ENCODE measurements around the gene DCLK3. TPM values are rescaled to one million over a fixed set of nuclear protein-coding genes. Genes with fewer than 3 reads are reported as not detected.

Gene DCLK3
- total RNA-seq, 1 donor from 2014 or later, result not detected

DNA sequence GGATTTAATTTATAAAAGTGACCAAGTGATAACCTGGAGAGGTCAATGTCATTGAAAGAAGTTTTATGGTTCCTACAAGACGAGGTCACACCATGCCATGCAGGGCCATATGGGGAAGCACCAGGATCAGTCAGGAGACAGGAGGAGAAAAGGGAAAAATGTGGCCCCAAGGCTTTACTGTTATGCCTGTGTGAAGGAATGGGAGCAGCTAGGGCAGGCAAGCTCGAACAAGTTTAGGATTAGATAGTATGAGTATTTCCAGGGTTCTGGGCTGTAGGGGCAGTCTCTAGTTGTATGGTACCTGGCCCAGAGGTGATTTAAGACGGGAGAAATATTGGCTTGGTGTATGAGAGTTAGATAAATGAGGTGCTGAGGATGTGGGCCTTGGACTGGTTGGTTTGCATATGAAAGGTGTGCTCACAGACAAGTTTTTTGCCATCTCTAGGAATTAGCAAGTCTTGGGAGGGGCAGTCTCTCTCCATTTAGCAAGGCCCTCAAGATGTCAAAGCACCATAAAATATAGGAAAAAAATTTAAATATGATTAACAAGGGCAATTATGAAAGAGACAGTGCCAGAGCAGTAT is 36.3 kb upstream of the DCLK3 start:
- Histone ChIP-seq H3K9ac (ENCODE audit: low read length) (no peak overlapping the region), H2AFZ (ENCODE audit: low read depth, low read length) (no peak overlapping the region), H3K79me2 (ENCODE audit: insufficient read depth, low read length) (no peaks in the 10 kb centered on the region), H3K9me3 (ENCODE audit: insufficient read depth, low read depth, low read length) (no peaks in the 10 kb centered on the region), H3K4me3 (ENCODE audit: insufficient read depth, low read depth, low read length) (no peak overlapping the region), H4K20me1 (ENCODE audit: insufficient read depth, low read length) (no peaks in the 10 kb centered on the region), H3K4me1 (ENCODE audit: insufficient read depth, low read length) (no peaks in the 10 kb centered on the region), H3K36me3 (ENCODE audit: insufficient read depth, low read length) (no peaks in the 10 kb centered on the region), H3K27me3 (ENCODE audit: insufficient read depth, low read length) (no peaks in the 10 kb centered on the region), H3K27ac (ENCODE audit: low read depth, low read length) (no peak overlapping the region), H3K4me2 (ENCODE audit: low read length) (no peak overlapping the region)
- Mint-ChIP-seq H3K27ac (ENCODE audit: unreplicated experiment) (no peak overlapping the region), H3K4me1 (ENCODE audit: low read depth, unreplicated experiment) (peaks cover 6% of the 10 kb centered on the region), H3K4me3 (ENCODE audit: unreplicated experiment) (no peak overlapping the region), H3K36me3 (ENCODE audit: low read depth, unreplicated experiment) (no peaks in the 10 kb centered on the region), H3K27me3 (ENCODE audit: low read depth, unreplicated experiment) (peaks cover 2% of the 10 kb centered on the region), H3K9me3 (ENCODE audit: unreplicated experiment) (peaks cover 2% of the 10 kb centered on the region)
- no peak for TF ChIP-seq EZH2 (IDR thresholded peaks at IDR 0.05; ENCODE audit: insufficient read depth, low read length)
- TF ChIP-seq, protein P1, sequence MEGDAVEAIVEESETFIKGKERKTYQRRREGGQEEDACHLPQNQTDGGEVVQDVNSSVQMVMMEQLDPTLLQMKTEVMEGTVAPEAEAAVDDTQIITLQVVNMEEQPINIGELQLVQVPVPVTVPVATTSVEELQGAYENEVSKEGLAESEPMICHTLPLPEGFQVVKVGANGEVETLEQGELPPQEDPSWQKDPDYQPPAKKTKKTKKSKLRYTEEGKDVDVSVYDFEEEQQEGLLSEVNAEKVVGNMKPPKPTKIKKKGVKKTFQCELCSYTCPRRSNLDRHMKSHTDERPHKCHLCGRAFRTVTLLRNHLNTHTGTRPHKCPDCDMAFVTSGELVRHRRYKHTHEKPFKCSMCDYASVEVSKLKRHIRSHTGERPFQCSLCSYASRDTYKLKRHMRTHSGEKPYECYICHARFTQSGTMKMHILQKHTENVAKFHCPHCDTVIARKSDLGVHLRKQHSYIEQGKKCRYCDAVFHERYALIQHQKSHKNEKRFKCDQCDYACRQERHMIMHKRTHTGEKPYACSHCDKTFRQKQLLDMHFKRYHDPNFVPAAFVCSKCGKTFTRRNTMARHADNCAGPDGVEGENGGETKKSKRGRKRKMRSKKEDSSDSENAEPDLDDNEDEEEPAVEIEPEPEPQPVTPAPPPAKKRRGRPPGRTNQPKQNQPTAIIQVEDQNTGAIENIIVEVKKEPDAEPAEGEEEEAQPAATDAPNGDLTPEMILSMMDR (IDR thresholded peaks at IDR 0.05; ENCODE audit: insufficient read depth, low read depth, low read length), result no peak
- DNase-seq (ENCODE audit: low read depth) (no peak), FAIRE-seq (no peak)

DNA sequence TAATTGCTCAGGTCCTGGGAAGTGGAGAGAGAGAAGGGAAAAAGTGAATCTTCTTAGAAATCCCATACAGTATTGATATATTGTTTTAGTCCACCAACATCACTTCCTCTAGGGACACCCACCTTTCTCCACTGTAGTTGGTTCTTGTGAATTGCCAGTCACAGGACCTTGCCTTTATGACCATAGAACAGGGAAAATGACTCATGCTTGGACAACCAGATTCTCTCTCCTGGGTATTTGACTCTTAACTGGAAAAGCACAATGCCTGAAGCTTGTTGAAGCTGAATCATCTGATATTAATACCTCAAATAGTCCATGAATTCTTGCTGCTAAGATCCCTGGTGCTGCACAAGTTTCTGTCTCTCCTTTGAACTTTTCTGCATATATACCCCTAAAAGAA is 32.5 kb upstream of the DCLK3 start:
- FAIRE-seq, result no peak
- Mint-ChIP-seq H3K4me1 (ENCODE audit: low read depth, unreplicated experiment) (peaks cover 6% of the 10 kb centered on the region), H3K27ac (ENCODE audit: unreplicated experiment) (no peak overlapping the region), H3K4me3 (ENCODE audit: unreplicated experiment) (no peak overlapping the region), H3K9me3 (ENCODE audit: unreplicated experiment) (peaks cover 2% of the 10 kb centered on the region), H3K36me3 (ENCODE audit: low read depth, unreplicated experiment) (no peaks in the 10 kb centered on the region), H3K27me3 (ENCODE audit: low read depth, unreplicated experiment) (peaks cover 3% of the 10 kb centered on the region)
- Histone ChIP-seq H3K4me2 (ENCODE audit: low read length) (no peak overlapping the region), H3K9me3 (ENCODE audit: insufficient read depth, low read depth, low read length) (no peaks in the 10 kb centered on the region), H2AFZ (ENCODE audit: low read depth, low read length) (no peak overlapping the region), H3K36me3 (ENCODE audit: insufficient read depth, low read length) (no peaks in the 10 kb centered on the region), H3K4me1 (ENCODE audit: insufficient read depth, low read length) (no peaks in the 10 kb centered on the region), H3K9ac (ENCODE audit: low read length) (no peak overlapping the region), H4K20me1 (ENCODE audit: insufficient read depth, low read length) (no peaks in the 10 kb centered on the region), H3K27ac (ENCODE audit: low read depth, low read length) (no peak overlapping the region), H3K4me3 (ENCODE audit: insufficient read depth, low read depth, low read length) (no peak overlapping the region), H3K79me2 (ENCODE audit: insufficient read depth, low read length) (no peaks in the 10 kb centered on the region), H3K27me3 (ENCODE audit: insufficient read depth, low read length) (peaks cover under 1% of the 10 kb centered on the region)
- TF ChIP-seq, protein P1 (IDR thresholded peaks at IDR 0.05; ENCODE audit: insufficient read depth, low read depth, low read length), result no peak
- no peak for TF ChIP-seq EZH2 (IDR thresholded peaks at IDR 0.05; ENCODE audit: insufficient read depth, low read length)
- DNase-seq (ENCODE audit: low read depth), result peak; percentile 52

DNA sequence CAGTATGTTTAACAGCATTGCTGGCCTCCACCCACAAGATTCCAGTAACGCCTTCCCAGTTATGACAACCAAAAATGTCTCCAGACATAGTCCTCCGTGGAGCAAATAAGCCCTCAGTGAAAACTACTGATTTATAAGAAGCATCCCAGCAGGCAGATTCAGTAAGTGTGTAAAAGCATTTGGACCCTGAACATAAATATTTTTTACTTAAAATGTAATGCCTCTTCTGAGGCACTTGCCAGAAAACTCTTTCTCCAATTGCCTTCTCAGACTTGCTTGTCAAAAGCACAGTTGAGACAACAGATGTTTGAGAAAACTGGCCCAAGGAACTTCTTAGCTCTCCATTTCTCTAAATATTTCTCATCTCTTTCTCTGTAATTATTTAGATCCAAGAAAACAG is 31.8 kb upstream of the DCLK3 start:
- Mint-ChIP-seq H3K27me3 (ENCODE audit: low read depth, unreplicated experiment) (peaks cover 7% of the 10 kb centered on the region), H3K36me3 (ENCODE audit: low read depth, unreplicated experiment) (no peaks in the 10 kb centered on the region), H3K9me3 (ENCODE audit: unreplicated experiment) (peaks cover 2% of the 10 kb centered on the region), H3K4me3 (ENCODE audit: unreplicated experiment) (no peak overlapping the region), H3K4me1 (ENCODE audit: low read depth, unreplicated experiment) (peaks cover 6% of the 10 kb centered on the region), H3K27ac (ENCODE audit: unreplicated experiment) (no peak overlapping the region)
- no peak overlapping the region for H3K4me3 ChIP-seq (ENCODE audit: insufficient read depth, low read depth, low read length)
- no peak for FAIRE-seq
- H3K27me3 ChIP-seq (ENCODE audit: insufficient read depth, low read length), result peaks cover 6% of the 10 kb centered on the region
- H3K4me2 ChIP-seq (ENCODE audit: low read length), result no peak overlapping the region
- no peaks in the 10 kb centered on the region for H3K9me3 ChIP-seq (ENCODE audit: insufficient read depth, low read depth, low read length)
- DNase-seq (ENCODE audit: low read depth), result no peak
- H3K79me2 ChIP-seq (ENCODE audit: insufficient read depth, low read length), result no peaks in the 10 kb centered on the region
- H2AFZ ChIP-seq (ENCODE audit: low read depth, low read length), result no peak overlapping the region
- no peaks in the 10 kb centered on the region for H4K20me1 ChIP-seq (ENCODE audit: insufficient read depth, low read length)
- no peak overlapping the region for H3K27ac ChIP-seq (ENCODE audit: low read depth, low read length)
- H3K36me3 ChIP-seq (ENCODE audit: insufficient read depth, low read length), result no peaks in the 10 kb centered on the region
- TF ChIP-seq, protein P1 (IDR thresholded peaks at IDR 0.05; ENCODE audit: insufficient read depth, low read depth, low read length), result no peak
- TF ChIP-seq EZH2 (IDR thresholded peaks at IDR 0.05; ENCODE audit: insufficient read depth, low read length), result no peak
- H3K4me1 ChIP-seq (ENCODE audit: insufficient read depth, low read length), result no peaks in the 10 kb centered on the region
- H3K9ac ChIP-seq (ENCODE audit: low read length), result no peak overlapping the region
